ENCODE data around the gene CYRIA. TPM values are rescaled to one million over a fixed set of nuclear protein-coding genes. Genes with fewer than 3 reads are reported as not detected.

CYRIA gene
- total RNA-seq, 2 experiments from 2014 or later = 0.20 to 0.31 TPM

GRCh38 chr2:16628314-16628713, 37.3 kb downstream of the CYRIA start:
- Mint-ChIP-seq H3K4me1 (peaks cover 33% of the 10 kb centered on the region), H3K27ac (no peak overlapping the region), H3K9me3 (no peaks in the 10 kb centered on the region), H3K4me3 (no peak overlapping the region), H3K36me3 (ENCODE audit: low read depth) (no peaks in the 10 kb centered on the region), H3K27me3 (peaks cover 2% of the 10 kb centered on the region)
- DNase-seq = no peak
- CTCF ChIA-PET = interaction anchor here (1.7 kb wide), 1 partner anchor 16 kb away, joined by 3 read pairs; no protein-coding TSS in a partner anchor
- POLR2A ChIA-PET = no interaction called here

- ChIA-PET POLR2A (no interaction called here), CTCF (interaction anchor here (1.1 kb wide), 1 partner anchor 19 kb away, joined by 4 read pairs; no protein-coding TSS in a partner anchor)
- DNase-seq = no peak
- Mint-ChIP-seq H3K4me3 (no peak overlapping the region), H3K27ac (no peak overlapping the region), H3K36me3 (ENCODE audit: low read depth) (no peaks in the 10 kb centered on the region), H3K4me1 (peaks cover 45% of the 10 kb centered on the region), H3K9me3 (no peaks in the 10 kb centered on the region), H3K27me3 (no peaks in the 10 kb centered on the region)
Measured at GRCh38 chr2:16626997-16627605, 38.5 kb downstream of the CYRIA start.

DNA sequence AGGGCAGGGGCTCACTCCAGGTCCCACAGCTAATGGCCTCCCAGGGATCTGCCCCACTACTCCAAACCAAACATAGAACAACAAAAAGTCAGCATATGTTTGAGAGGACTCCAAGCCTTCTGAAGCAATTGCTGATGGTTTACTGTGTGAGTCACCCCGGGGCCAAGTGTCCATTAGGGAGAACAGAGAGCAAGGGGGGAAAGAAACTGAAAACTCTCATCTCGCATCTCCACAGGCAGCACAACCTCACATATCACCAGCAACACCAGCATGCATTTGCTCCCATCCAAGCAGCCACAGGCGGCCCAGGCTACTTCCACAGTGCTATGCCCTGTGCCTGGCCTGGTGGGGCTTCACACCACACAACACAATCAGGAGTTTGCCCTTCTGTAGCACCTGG, 39.1 kb downstream of the CYRIA start:
- DNase-seq = no peak
- Mint-ChIP-seq H3K4me1 (peaks cover 51% of the 10 kb centered on the region), H3K27me3 (no peaks in the 10 kb centered on the region), H3K4me3 (no peak overlapping the region), H3K27ac (no peak overlapping the region), H3K36me3 (ENCODE audit: low read depth) (no peaks in the 10 kb centered on the region), H3K9me3 (no peaks in the 10 kb centered on the region)
- ChIA-PET CTCF (no interaction called here), POLR2A (no interaction called here)

DNA sequence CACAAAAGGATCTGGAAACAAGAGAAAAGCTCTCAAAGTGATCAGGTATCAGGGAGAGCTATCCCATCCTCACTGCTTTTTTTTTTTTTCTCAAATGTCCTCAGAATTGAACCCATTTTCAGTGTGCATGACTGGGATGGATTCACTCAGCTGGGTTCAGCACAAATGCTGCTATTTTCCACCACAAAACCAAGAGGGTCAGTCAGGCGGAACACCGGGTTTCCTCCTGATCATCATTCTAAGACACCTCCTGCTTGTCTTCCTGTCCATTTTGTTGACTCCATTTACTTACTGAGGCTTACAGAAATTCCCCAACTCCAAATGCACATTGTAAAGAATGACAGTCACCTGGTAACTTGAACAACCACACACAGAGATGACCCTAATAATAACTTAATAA, 39.9 kb downstream of the CYRIA start:
- Mint-ChIP-seq H3K4me1 (peaks cover 51% of the 10 kb centered on the region), H3K4me3 (no peak overlapping the region), H3K27me3 (no peaks in the 10 kb centered on the region), H3K36me3 (ENCODE audit: low read depth) (no peaks in the 10 kb centered on the region), H3K27ac (no peak overlapping the region), H3K9me3 (no peaks in the 10 kb centered on the region)
- CTCF ChIA-PET = interaction anchor here (1.0 kb wide), 1 partner anchor 9 kb away, joined by 5 read pairs; no protein-coding TSS in a partner anchor
- POLR2A ChIA-PET = no interaction called here
- no peak for DNase-seq

DNA sequence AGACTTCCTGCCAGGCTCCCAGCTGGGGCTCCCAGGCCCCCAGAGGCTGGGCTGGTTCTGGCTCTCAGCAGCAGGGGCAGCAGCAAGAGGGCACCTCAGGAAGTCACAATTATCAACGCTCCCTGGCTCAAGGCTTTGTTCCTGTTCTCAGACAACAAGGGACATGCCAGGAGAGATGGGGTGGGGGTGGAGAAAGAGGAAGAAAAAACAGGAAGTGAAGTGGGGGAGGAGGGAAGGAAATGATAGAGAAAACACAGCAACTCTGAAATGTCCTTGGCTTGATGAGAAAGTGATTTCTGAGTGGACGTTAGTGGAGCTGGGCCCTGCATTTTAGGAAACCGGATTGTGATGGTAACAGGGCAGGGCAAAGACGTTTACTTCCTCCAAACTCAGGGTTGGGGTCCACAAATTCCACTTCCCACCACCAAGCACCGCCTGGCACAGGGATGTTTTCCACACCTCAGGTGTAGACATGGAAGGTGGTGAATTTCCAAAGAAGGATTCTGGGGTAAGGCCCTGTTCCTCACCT, 40.4 kb downstream of the CYRIA start:
- ChIA-PET POLR2A (no interaction called here), CTCF (interaction anchor here (1.0 kb wide), 1 partner anchor 9 kb away, joined by 5 read pairs; no protein-coding TSS in a partner anchor)
- H3K27me3 Mint-ChIP-seq = no peaks in the 10 kb centered on the region
- DNase-seq = no peak
- peak overlapping the region; percentile 65 for H3K27ac Mint-ChIP-seq
- H3K4me1 Mint-ChIP-seq = peaks cover 51% of the 10 kb centered on the region
- no peak overlapping the region for H3K4me3 Mint-ChIP-seq
- no peaks in the 10 kb centered on the region for H3K36me3 Mint-ChIP-seq (ENCODE audit: low read depth)
- no peaks in the 10 kb centered on the region for H3K9me3 Mint-ChIP-seq

DNA sequence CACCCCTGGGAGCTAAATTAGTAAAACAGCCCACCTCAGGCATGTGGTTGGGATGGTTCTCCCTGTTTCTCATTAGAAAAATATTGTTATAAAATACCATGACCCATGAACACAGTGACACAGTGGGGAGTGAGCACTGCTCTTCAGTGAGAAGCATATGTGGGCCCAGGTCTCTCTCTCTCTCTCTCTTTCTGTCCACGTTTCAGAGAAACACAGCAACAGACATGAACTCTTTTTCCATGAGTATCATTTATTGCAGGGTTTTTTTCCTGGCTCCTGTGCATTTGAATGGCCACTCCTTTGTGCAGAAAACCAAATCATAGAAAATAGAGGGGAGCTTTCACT, 41.2 kb downstream of the CYRIA start:
- peaks cover 50% of the 10 kb centered on the region for H3K4me1 Mint-ChIP-seq
- POLR2A ChIA-PET = no interaction called here
- CTCF ChIA-PET = interaction anchor here (1.3 to 2.3 kb wide), 2 partner anchors 11 to 16 kb away, joined by 3 to 7 read pairs; no protein-coding TSS in a partner anchor
- H3K27me3 Mint-ChIP-seq = no peaks in the 10 kb centered on the region
- H3K9me3 Mint-ChIP-seq = no peaks in the 10 kb centered on the region
- no peak overlapping the region for H3K4me3 Mint-ChIP-seq
- no peak for DNase-seq
- H3K36me3 Mint-ChIP-seq (ENCODE audit: low read depth) = no peaks in the 10 kb centered on the region
- no peak overlapping the region for H3K27ac Mint-ChIP-seq

- Mint-ChIP-seq H3K9me3 (no peaks in the 10 kb centered on the region), H3K27ac (no peak overlapping the region), H3K4me1 (peaks cover 45% of the 10 kb centered on the region), H3K27me3 (no peaks in the 10 kb centered on the region), H3K4me3 (no peak overlapping the region), H3K36me3 (ENCODE audit: low read depth) (no peaks in the 10 kb centered on the region)
- POLR2A ChIA-PET = no interaction called here
- CTCF ChIA-PET = interaction anchor here (1.2 to 2.3 kb wide), 3 partner anchors 10 to 54 kb away, joined by 3 to 7 read pairs (median 3); no protein-coding TSS in a partner anchor
- no peak for DNase-seq
Measured at GRCh38 chr2:16623564-16624435, 41.8 kb downstream of the CYRIA start.

- Mint-ChIP-seq H3K9me3 (no peaks in the 10 kb centered on the region), H3K36me3 (ENCODE audit: low read depth) (no peaks in the 10 kb centered on the region), H3K4me3 (no peak overlapping the region), H3K27ac (peak overlapping the region; percentile 26), H3K4me1 (peaks cover 43% of the 10 kb centered on the region), H3K27me3 (no peaks in the 10 kb centered on the region)
- ChIA-PET CTCF (interaction anchor here (1.0 to 2.3 kb wide), 4 partner anchors 10 to 134 kb away, joined by 3 to 7 read pairs (median 4); no protein-coding TSS in a partner anchor), POLR2A (no interaction called here)
- no peak for DNase-seq
Measured at GRCh38 chr2:16623031-16623430, 42.6 kb downstream of the CYRIA start.

DNA sequence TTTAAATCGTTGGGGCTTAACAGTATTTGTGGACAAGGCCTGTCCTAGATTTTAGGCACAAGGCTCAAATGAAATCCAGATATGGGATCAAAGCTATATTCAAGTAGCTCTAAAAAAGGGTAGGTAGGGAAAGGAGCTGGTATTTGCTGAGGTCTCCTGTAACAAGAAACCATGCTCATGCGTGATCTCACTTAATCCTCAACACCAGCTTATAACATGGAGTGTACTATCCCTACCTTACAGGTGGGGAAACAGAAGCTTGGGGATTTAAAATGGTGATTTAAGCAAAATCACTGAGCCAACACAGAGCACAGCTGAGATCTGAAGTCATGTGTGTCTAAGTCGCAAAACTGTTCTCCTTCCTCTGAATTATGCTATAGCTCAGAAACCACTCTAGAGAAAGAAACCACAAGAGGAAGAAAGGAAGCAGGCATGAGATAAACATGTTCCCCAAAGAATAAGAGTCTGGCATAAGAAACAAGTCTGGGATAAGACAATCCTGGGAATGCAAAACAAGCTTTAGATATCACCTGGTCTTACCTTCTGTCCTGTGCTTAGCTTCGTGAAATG, 43.1 kb downstream of the CYRIA start:
- CTCF ChIA-PET = interaction anchor here (1.0 to 2.3 kb wide), 5 partner anchors 9 to 135 kb away, joined by 3 to 10 read pairs (median 4); no protein-coding TSS in a partner anchor
- no peaks in the 10 kb centered on the region for H3K9me3 Mint-ChIP-seq
- peaks cover 41% of the 10 kb centered on the region for H3K4me1 Mint-ChIP-seq
- H3K27me3 Mint-ChIP-seq = no peaks in the 10 kb centered on the region
- no peak overlapping the region for H3K4me3 Mint-ChIP-seq
- POLR2A ChIA-PET = no interaction called here
- no peak for DNase-seq
- H3K36me3 Mint-ChIP-seq (ENCODE audit: low read depth) = no peaks in the 10 kb centered on the region
- H3K27ac Mint-ChIP-seq = peak overlapping the region; percentile 6

DNA sequence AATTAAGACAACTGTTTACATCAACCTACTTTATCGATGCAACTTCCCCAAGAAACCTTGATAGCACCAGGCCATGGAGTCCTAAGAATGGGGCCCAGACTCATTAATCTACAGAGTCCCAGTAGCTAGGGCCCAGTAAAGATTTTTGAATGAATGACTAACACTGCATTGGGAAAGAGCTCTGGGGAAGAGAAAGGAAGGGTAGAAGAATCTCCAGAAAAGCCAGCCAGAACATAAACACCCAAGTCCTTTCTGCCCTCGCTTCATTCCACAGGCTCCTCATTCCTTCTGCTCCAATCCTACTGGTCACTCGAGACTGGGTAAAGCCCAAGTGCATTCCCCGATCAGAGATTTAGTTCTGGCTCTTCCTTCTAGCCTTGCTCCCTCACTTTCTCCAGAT, 44.3 kb downstream of the CYRIA start:
- ChIA-PET POLR2A (no interaction called here), CTCF (interaction anchor here (2.3 kb wide), 1 partner anchor 10 kb away, joined by 10 read pairs; no protein-coding TSS in a partner anchor)
- no peaks in the 10 kb centered on the region for H3K36me3 Mint-ChIP-seq (ENCODE audit: low read depth)
- peaks cover 41% of the 10 kb centered on the region for H3K4me1 Mint-ChIP-seq
- no peak overlapping the region for H3K4me3 Mint-ChIP-seq
- no peak for DNase-seq
- H3K27me3 Mint-ChIP-seq = no peaks in the 10 kb centered on the region
- H3K9me3 Mint-ChIP-seq = no peaks in the 10 kb centered on the region
- no peak overlapping the region for H3K27ac Mint-ChIP-seq

- no peaks in the 10 kb centered on the region for H3K27me3 Mint-ChIP-seq
- POLR2A ChIA-PET = no interaction called here
- CTCF ChIA-PET = interaction anchor here (2.3 kb wide), 1 partner anchor 11 kb away, joined by 10 read pairs; no protein-coding TSS in a partner anchor
- no peak for DNase-seq
- H3K4me1 Mint-ChIP-seq = peaks cover 37% of the 10 kb centered on the region
- no peaks in the 10 kb centered on the region for H3K36me3 Mint-ChIP-seq (ENCODE audit: low read depth)
- H3K27ac Mint-ChIP-seq = no peak overlapping the region
- H3K4me3 Mint-ChIP-seq = no peak overlapping the region
- no peaks in the 10 kb centered on the region for H3K9me3 Mint-ChIP-seq
Measured at GRCh38 chr2:16620590-16620989, 45.0 kb downstream of the CYRIA start.

- Mint-ChIP-seq H3K4me1 (peaks cover 28% of the 10 kb centered on the region), H3K9me3 (no peaks in the 10 kb centered on the region), H3K27me3 (no peaks in the 10 kb centered on the region), H3K27ac (no peak overlapping the region), H3K4me3 (no peak overlapping the region), H3K36me3 (ENCODE audit: low read depth) (no peaks in the 10 kb centered on the region)
- ChIA-PET CTCF (no interaction called here), POLR2A (no interaction called here)
- DNase-seq = no peak
Measured at GRCh38 chr2:16619576-16620245, 45.9 kb downstream of the CYRIA start.

Measured in activated CD4-positive, alpha-beta T cell treated with anti-CD3 and anti-CD28 coated beads, Interleukin-2, amount 10 ng/mL, durations not matched to agents 7 days and 5 days (primary cell).